H1 (cell line): Measurements from ENCODE around the gene ISM1. TPM values are rescaled to one million over a fixed set of nuclear protein-coding genes. Genes with fewer than 3 reads are reported as not detected.

Source experiments
- CTCF ChIA-PET: fragments of 300-600 bp; sonication (Branson Sonifier 250); formaldehyde crosslinking; loops from one replicate; lab custom pipeline; 2021; ENCODE audit not compliant: partially characterized antibody; lab: Charles Lee
- POLR2A ChIA-PET: fragments of 300-600 bp; sonication (Branson Sonifier 250); formaldehyde crosslinking; loops from one replicate; lab custom pipeline; 2021; ENCODE audit warnings: inconsistent platforms; ENCODE audit not compliant: partially characterized antibody; lab: Charles Lee
- DNase-seq, 2 experiments: peaks; one replicate each; pipeline versions ENCODE4 v3.0.0 to v3.0.0-alpha.2; 2010 to 2022; ENCODE audit warnings: low spot score in 2 of 2, low read depth in 1 of 2, mixed read lengths in 1 of 2
- FAIRE-seq: peaks from 2 replicates; lab custom pipeline; 2011; peaks lifted over from hg19 to GRCh38; lab: Jason Lieb, UNC
- H2AFZ ChIP-seq: 2 replicates; pipeline ENCODE4 v1.8.1; 2012; ENCODE audit warnings: low read length, inconsistent platforms
- H2AK5ac ChIP-seq: 2 replicates; pipeline ENCODE4 v1.6.1; 2013; ENCODE audit warnings: low read depth, low read length
- H2BK120ac ChIP-seq: replicated peaks from 2 replicates; pipeline ENCODE3; 2013; ENCODE audit warnings: low read depth, low read length, inconsistent platforms
- H2BK12ac ChIP-seq: 2 replicates; pipeline ENCODE4 v1.6.1; 2013; ENCODE audit warnings: low read depth, low read length
- H2BK15ac ChIP-seq: 2 replicates; pipeline ENCODE4 v1.6.1; 2013; ENCODE audit warnings: low read length
- H2BK20ac ChIP-seq: 2 replicates; pipeline ENCODE4 v1.6.1; 2013; ENCODE audit warnings: low read length
- H2BK5ac ChIP-seq: 2 replicates; pipeline ENCODE4 v1.6.1; 2013; ENCODE audit warnings: low read depth, low read length
- H3K14ac ChIP-seq: 2 replicates; pipeline ENCODE4 v1.6.1; 2013; ENCODE audit warnings: inconsistent platforms; ENCODE audit not compliant: insufficient read length
- H3K18ac ChIP-seq: 2 replicates; pipeline ENCODE4 v1.6.1; 2013; ENCODE audit warnings: low read length; ENCODE audit errors: extremely low read depth
- H3K23ac ChIP-seq: 2 replicates; pipeline ENCODE4 v1.6.1; 2013; ENCODE audit warnings: inconsistent platforms; ENCODE audit not compliant: insufficient read length
- H3K23me2 ChIP-seq: 2 replicates; pipeline ENCODE4 v1.6.1; 2013; ENCODE audit warnings: low read depth, low read length
- H3K27ac ChIP-seq: 2 replicates; pipeline ENCODE4 v1.6.1; 2011; ENCODE audit warnings: low read depth, low read length, inconsistent platforms
- H3K27me3 ChIP-seq, 4 experiments: replicated peaks in 1 of 4; 1 replicate in 1 of 4; 2 replicates in 3 of 4; pipeline versions ENCODE4 v1.6.1 to v1.8.1; 2011 to 2013; ENCODE audit warnings: low read length in 3 of 4, mild to moderate bottlenecking in 3 of 4, inconsistent platforms in 2 of 4, mixed read lengths in 2 of 4, moderate library complexity in 1 of 4; ENCODE audit not compliant: control insufficient read depth in 3 of 4, insufficient read depth in 3 of 4; ENCODE audit errors: extremely low read depth in 1 of 4
- H3K36me3 ChIP-seq, 4 experiments: 2 replicates each; pipeline versions ENCODE4 v1.6.1 to v1.8.1; 2011 to 2013; ENCODE audit warnings: mild to moderate bottlenecking in 4 of 4, low read length in 3 of 4, moderate library complexity in 2 of 4, control low read depth in 1 of 4, inconsistent platforms in 1 of 4; ENCODE audit not compliant: insufficient read depth in 4 of 4, control insufficient read depth in 2 of 4
- H3K4ac ChIP-seq: replicated peaks from 2 replicates; pipeline ENCODE3; 2013; ENCODE audit warnings: low read length, low read depth, mixed read lengths, inconsistent platforms; ENCODE audit not compliant: insufficient read length
- H3K4me1 ChIP-seq, 4 experiments: replicated peaks in 1 of 4; 1 replicate in 1 of 4; 2 replicates in 3 of 4; pipeline versions ENCODE4 v1.6.1 to v1.8.1; 2011 to 2013; ENCODE audit warnings: low read length in 3 of 4, inconsistent platforms in 2 of 4, mixed read lengths in 1 of 4; ENCODE audit not compliant: insufficient read depth in 4 of 4, control insufficient read depth in 3 of 4
- H3K4me2 ChIP-seq, 2 experiments: 2 replicates each; pipeline versions ENCODE4 v1.6.1 to v1.8.1; 2011 to 2013; ENCODE audit warnings: low read depth in 2 of 2, low read length in 2 of 2, control low read depth in 1 of 2, inconsistent platforms in 1 of 2, mild to moderate bottlenecking in 1 of 2; ENCODE audit not compliant: insufficient read depth in 1 of 2
- H3K4me3 ChIP-seq, 4 experiments: fragments of 200-600, 300-600 bp in 1 of 4; sonication (generic), shearing (Covaris generic), sonication (Bioruptor Twin) in 1 of 4; 2 replicates each; pipeline versions ENCODE4 v1.5.1 to v1.8.1; 2011 to 2016; ENCODE audit warnings: low read length in 4 of 4, low read depth in 3 of 4, control low read depth in 2 of 4, inconsistent platforms in 2 of 4, mild to moderate bottlenecking in 2 of 4, mixed read lengths in 1 of 4, moderate library complexity in 1 of 4; ENCODE audit not compliant: insufficient read depth in 2 of 4; ENCODE audit errors: extremely low read depth in 1 of 4
- H3K56ac ChIP-seq: replicated peaks from 2 replicates; pipeline ENCODE3; 2013; ENCODE audit warnings: low read depth, mild to moderate bottlenecking, mixed read lengths, low read length, inconsistent platforms; ENCODE audit not compliant: insufficient read length
- H3K79me1 ChIP-seq: 2 replicates; pipeline ENCODE4 v1.6.1; 2013; ENCODE audit warnings: low read depth, low read length, control low read depth
- H3K79me2 ChIP-seq, 2 experiments: 2 replicates each; pipeline versions ENCODE4 v1.6.1 to v1.8.1; 2012 to 2013; ENCODE audit warnings: low read length in 2 of 2, mild to moderate bottlenecking in 2 of 2, inconsistent platforms in 1 of 2; ENCODE audit not compliant: insufficient read depth in 2 of 2, control insufficient read depth in 1 of 2
- H3K9ac ChIP-seq, 4 experiments: replicated peaks in 1 of 4; 1 replicate in 1 of 4; 2 replicates in 3 of 4; pipeline versions ENCODE4 v1.6.1 to v1.8.1; 2011 to 2013; ENCODE audit warnings: low read depth in 3 of 4, low read length in 3 of 4, control low read depth in 2 of 4, mild to moderate bottlenecking in 2 of 4, moderate library complexity in 2 of 4, inconsistent platforms in 1 of 4; ENCODE audit errors: extremely low read depth in 1 of 4
- H3K9me3 ChIP-seq, 2 experiments: 2 replicates each; pipeline versions ENCODE4 v1.6.1 to v1.8.1; 2012 to 2013; ENCODE audit warnings: mild to moderate bottlenecking in 2 of 2, moderate library complexity in 2 of 2, control low read depth in 1 of 2, inconsistent platforms in 1 of 2, low read depth in 1 of 2, low read length in 1 of 2, mixed read lengths in 1 of 2; ENCODE audit not compliant: insufficient read depth in 2 of 2
- H4K20me1 ChIP-seq, 2 experiments: replicated peaks in 1 of 2; 2 replicates each; pipeline versions ENCODE3 to v1.8.1; 2011 to 2013; ENCODE audit warnings: inconsistent platforms in 2 of 2, low read length in 2 of 2, mild to moderate bottlenecking in 1 of 2; ENCODE audit not compliant: insufficient read depth in 2 of 2, control insufficient read depth in 1 of 2
- H4K5ac ChIP-seq: 2 replicates; pipeline ENCODE4 v1.6.1; 2013; ENCODE audit warnings: low read length, low read depth, mixed read lengths, inconsistent platforms; ENCODE audit not compliant: insufficient read length
- H4K8ac ChIP-seq: 2 replicates; pipeline ENCODE4 v1.8.0; 2013; ENCODE audit warnings: mild to moderate bottlenecking, moderate library complexity, low read length, inconsistent platforms; ENCODE audit not compliant: insufficient read depth; ENCODE audit errors: extremely low read depth
- H4K91ac ChIP-seq: replicated peaks from 2 replicates; pipeline ENCODE3; 2013; ENCODE audit warnings: low read length, mixed read lengths, inconsistent platforms; ENCODE audit not compliant: insufficient read length
- CHD1 ChIP-seq: IDR thresholded peaks from 2 replicates; pipeline ENCODE4 v1.6.1; 2012; ENCODE audit warnings: low read depth, low read length, improper control_type of control experiment
- GABPA ChIP-seq: IDR thresholded peaks from 2 replicates; pipeline ENCODE4 v1.6.1; 2011; ENCODE audit warnings: mild to moderate bottlenecking, low read length, moderate library complexity, borderline replicate concordance; ENCODE audit not compliant: insufficient read depth
- WGBS, 2 experiments: shearing (Covaris generic) in 1 of 2; methylation state at CpG; one replicate each; pipeline versions ENCODE4 v1.1.6 to v1.1.7; 2013 to 2015; ENCODE audit warnings: low lambda C conversion rate in 2 of 2, mixed read lengths in 2 of 2, inconsistent platforms in 1 of 2, low coverage in 1 of 2, missing lambda C conversion rate in 1 of 2; ENCODE audit not compliant: insufficient replicate concordance in 2 of 2, insufficient coverage in 1 of 2, insufficient read length in 1 of 2; ENCODE audit errors: extremely low coverage in 1 of 2, missing lambda C conversion rate in 1 of 2; 5-methylcytosine and 5-hydroxymethylcytosine counted together
- polyA plus RNA-seq, 7 experiments: library from polyadenylated mRNA; depleted of rRNA in 3 of 7; stranded (reverse) in 5 of 7; unstranded in 2 of 7; fragments of >200 nt in 5 of 7; fragments of 200-250 nt in 2 of 7; gene quantifications; 1 replicate in 5 of 7; 2 replicates in 1 of 7; 4 replicates in 1 of 7; pipeline versions ENCODE4 v1.2.1 to v1.2.3, GENCODE V29; 2011 to 2013; ENCODE audit warnings: missing spikeins in 2 of 7, mixed read lengths in 2 of 7
- total RNA-seq: library from RNA; stranded (reverse); fragmentation: NEBNext Ultra II Directional; extraction: Animal tissue kit (Norgen Biotek cat#: 25700); gene quantifications from 2 replicates; pipeline ENCODE4 v1.2.1, GENCODE V29; 2021
- TF ChIP-seq, protein P1 (sequence below): IDR thresholded peaks from 2 replicates; pipeline ENCODE4 v1.6.1; 2012; ENCODE audit warnings: inconsistent platforms

The ISM1 gene
- total and polyA plus RNA-seq, 2 of the 8 experiments (the other 6 are each of a cell fraction or from before 2014, with no cell fraction given) = 0.62 to 0.97 TPM

- no peak overlapping the region for H3K9ac ChIP-seq
- TF ChIP-seq GABPA (no peak), CHD1 (no peak)
- TF ChIP-seq, protein P1, sequence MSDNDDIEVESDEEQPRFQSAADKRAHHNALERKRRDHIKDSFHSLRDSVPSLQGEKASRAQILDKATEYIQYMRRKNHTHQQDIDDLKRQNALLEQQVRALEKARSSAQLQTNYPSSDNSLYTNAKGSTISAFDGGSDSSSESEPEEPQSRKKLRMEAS = no peak
- H3K27ac ChIP-seq = no peak overlapping the region
- no peak overlapping the region for H3K4ac ChIP-seq
- H2AK5ac ChIP-seq = 0 out of 2 replicates have a peak overlapping the region, but pooled peaks have one; percentile 45
- peaks cover 0 to 3% (median 0%) of the 10 kb centered on the region in 4 experiments; a peak in 1 of 7 replicates for H3K4me1 ChIP-seq
- 88% methylated on average over 2 of the region's 2 CpGs; no CpG with 5 or more reads in 1 of the 2 experiments for WGBS, 2 experiments
- no peak overlapping the region for H2BK15ac ChIP-seq
- H3K9me3 ChIP-seq = no peaks in the 10 kb centered on the region
- H2BK12ac ChIP-seq = no peak overlapping the region; the same call in 1 of the 2 replicates
- no peaks in the 10 kb centered on the region; the same call in 1 of the 2 replicates for H3K23me2 ChIP-seq
- H2AFZ ChIP-seq = no peak overlapping the region
- DNase-seq (no peak), FAIRE-seq (no peak)
- H4K8ac ChIP-seq = no peak overlapping the region
- no peaks in the 10 kb centered on the region for H4K20me1 ChIP-seq
- H2BK120ac ChIP-seq = no peak overlapping the region
- no peaks in the 10 kb centered on the region for H3K79me1 ChIP-seq
- ChIA-PET CTCF (interaction anchor here (0.7 to 2.4 kb wide), 6 partner anchors 8 to 243 kb away, joined by 3 to 20 read pairs (median 3); no protein-coding TSS in a partner anchor), POLR2A (no interaction called here)
- no peaks in the 10 kb centered on the region for H3K36me3 ChIP-seq
- H3K23ac ChIP-seq = no peak overlapping the region
- no peak overlapping the region for H3K18ac ChIP-seq
- H3K4me3 ChIP-seq = no peak overlapping the region
- H2BK20ac ChIP-seq = no peak overlapping the region
- H3K79me2 ChIP-seq = no peaks in the 10 kb centered on the region
- H3K56ac ChIP-seq = no peak overlapping the region
- no peak overlapping the region for H3K14ac ChIP-seq
- H2BK5ac ChIP-seq = no peak overlapping the region
- no peak overlapping the region for H4K91ac ChIP-seq
- no peaks in the 10 kb centered on the region for H3K27me3 ChIP-seq
- no peak overlapping the region for H3K4me2 ChIP-seq
- H4K5ac ChIP-seq = no peak overlapping the region
These were observed 73.4 kb downstream of the ISM1 start for GRCh38 chr20:13294522-13294921.
